ENCODE results near the gene C14orf132.

The C14orf132 gene

GRCh38 chr14:96095581-96096476, 56.7 kb downstream of the C14orf132 start:
- H3K4ac ChIP-seq (ENCODE audit: low read depth, low read length): no peak overlapping the region
- no peak overlapping the region for H3K27ac ChIP-seq (ENCODE audit: low read depth, low read length)
- H3K27me3 ChIP-seq (ENCODE audit: insufficient read depth, low read length, poor library complexity): no peaks in the 10 kb centered on the region
- no peak for DNase-seq
- no peak overlapping the region for H3K4me3 ChIP-seq (ENCODE audit: low read length)
- H3K18ac ChIP-seq (ENCODE audit: low read length): no peak overlapping the region
- no peak overlapping the region for H2AK5ac ChIP-seq (ENCODE audit: low read length)
- no peaks in the 10 kb centered on the region for H3K79me2 ChIP-seq (ENCODE audit: control insufficient read depth, insufficient read depth, low read length)
- H4K5ac ChIP-seq (ENCODE audit: low read length): no peak overlapping the region
- H3K36me3 ChIP-seq (ENCODE audit: control insufficient read depth, insufficient read depth, low read length): no peaks in the 10 kb centered on the region
- no peaks in the 10 kb centered on the region for H3K79me1 ChIP-seq (ENCODE audit: low read length)
- no peak overlapping the region for H3K56ac ChIP-seq (ENCODE audit: low read length)
- no peaks in the 10 kb centered on the region for H3K4me1 ChIP-seq (ENCODE audit: control insufficient read depth, low read depth, low read length)
- H2BK15ac ChIP-seq (replicated peaks; ENCODE audit: low read depth): no peak overlapping the region
- no peak overlapping the region for H3K23ac ChIP-seq (ENCODE audit: low read length)
- H4K8ac ChIP-seq (ENCODE audit: low read depth, low read length): no peak overlapping the region
- H2BK120ac ChIP-seq (ENCODE audit: low read depth, low read length): no peak overlapping the region
- H2BK5ac ChIP-seq (ENCODE audit: low read length): no peak overlapping the region
- H3K9ac ChIP-seq (ENCODE audit: low read length): no peak overlapping the region
- H3K4me2 ChIP-seq (ENCODE audit: low read length): no peak overlapping the region
- no CpG with 5 or more reads among the region's 16 CpGs for WGBS (ENCODE audit: extremely low coverage, insufficient coverage, low lambda C conversion rate)

DNA sequence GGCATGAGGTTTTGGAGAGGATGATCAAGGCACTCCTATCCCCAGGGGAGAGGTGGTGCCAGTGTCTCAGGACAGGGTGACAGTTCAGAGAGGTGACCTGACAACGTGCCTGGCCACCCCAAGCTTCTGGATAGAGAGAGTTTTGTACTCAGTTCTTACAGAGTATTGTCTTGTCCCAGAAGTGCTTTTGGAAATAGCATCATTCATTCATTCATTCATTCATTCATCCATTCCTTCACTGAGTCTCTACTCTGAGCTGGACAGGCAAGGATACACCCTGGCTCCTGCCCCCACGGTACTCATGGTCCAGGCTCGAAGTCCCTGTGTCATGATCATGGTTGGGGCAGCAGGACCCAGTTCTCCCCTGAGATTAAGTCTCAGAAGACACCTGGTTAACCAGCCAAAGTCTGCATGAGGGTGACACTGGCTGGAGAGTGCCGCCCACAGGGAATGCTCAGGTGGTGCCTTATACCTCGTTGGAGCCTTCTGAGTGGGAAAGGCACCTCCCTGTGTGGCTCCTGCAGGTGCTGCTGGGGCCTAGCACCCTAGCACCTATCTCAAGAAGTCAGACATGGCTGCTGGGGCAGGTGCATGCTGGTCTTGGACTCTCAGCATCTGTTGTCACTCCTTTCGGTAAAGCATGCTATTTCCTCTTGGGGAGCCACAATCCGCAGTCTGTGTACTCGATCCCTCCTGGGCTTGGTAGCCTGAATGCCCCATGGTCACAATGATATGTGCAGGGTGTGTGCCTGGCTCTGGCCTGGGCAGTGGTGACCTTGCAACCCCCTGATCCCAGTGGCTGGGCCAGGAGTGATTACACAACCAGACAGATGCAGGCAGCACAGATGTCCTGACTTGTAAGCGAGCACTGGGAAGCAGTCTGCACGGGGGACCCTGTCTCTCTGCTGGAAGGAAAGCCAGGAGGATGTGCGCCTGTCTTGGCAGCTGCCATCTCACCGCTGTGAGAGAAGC, 57.8 kb downstream of the C14orf132 start:
- no peaks in the 10 kb centered on the region for H3K36me3 ChIP-seq (ENCODE audit: control insufficient read depth, insufficient read depth, low read length)
- no peak overlapping the region for H3K4ac ChIP-seq (ENCODE audit: low read depth, low read length)
- no peak overlapping the region for H2BK120ac ChIP-seq (ENCODE audit: low read depth, low read length)
- no peak overlapping the region for H2AK5ac ChIP-seq (ENCODE audit: low read length)
- H2BK5ac ChIP-seq (ENCODE audit: low read length): no peak overlapping the region
- no peak overlapping the region for H3K56ac ChIP-seq (ENCODE audit: low read length)
- H3K4me2 ChIP-seq (ENCODE audit: low read length): no peak overlapping the region
- H3K18ac ChIP-seq (ENCODE audit: low read length): no peak overlapping the region
- no peak for DNase-seq
- no peak overlapping the region for H2BK15ac ChIP-seq (replicated peaks; ENCODE audit: low read depth)
- H4K8ac ChIP-seq (ENCODE audit: low read depth, low read length): no peak overlapping the region
- H3K4me1 ChIP-seq (ENCODE audit: control insufficient read depth, low read depth, low read length): no peaks in the 10 kb centered on the region
- no peak overlapping the region for H3K23ac ChIP-seq (ENCODE audit: low read length)
- H3K4me3 ChIP-seq (ENCODE audit: low read length): no peak overlapping the region
- no peaks in the 10 kb centered on the region for H3K27me3 ChIP-seq (ENCODE audit: insufficient read depth, low read length, poor library complexity)
- H3K9ac ChIP-seq (ENCODE audit: low read length): no peak overlapping the region
- WGBS (ENCODE audit: extremely low coverage, insufficient coverage, low lambda C conversion rate): no CpG with 5 or more reads among the region's 12 CpGs
- no peaks in the 10 kb centered on the region for H3K79me2 ChIP-seq (ENCODE audit: control insufficient read depth, insufficient read depth, low read length)
- H4K5ac ChIP-seq (ENCODE audit: low read length): no peak overlapping the region
- no peak overlapping the region for H3K27ac ChIP-seq (ENCODE audit: low read depth, low read length)
- H3K79me1 ChIP-seq (ENCODE audit: low read length): no peaks in the 10 kb centered on the region

GRCh38 chr14:96097752-96098151, 58.6 kb downstream of the C14orf132 start:
- H3K36me3 ChIP-seq (ENCODE audit: control insufficient read depth, insufficient read depth, low read length): no peaks in the 10 kb centered on the region
- no peak overlapping the region for H2AK5ac ChIP-seq (ENCODE audit: low read length)
- no peak overlapping the region for H3K4ac ChIP-seq (ENCODE audit: low read depth, low read length)
- H4K8ac ChIP-seq (ENCODE audit: low read depth, low read length): no peak overlapping the region
- H3K27ac ChIP-seq (ENCODE audit: low read depth, low read length): no peak overlapping the region
- no peak overlapping the region for H2BK120ac ChIP-seq (ENCODE audit: low read depth, low read length)
- DNase-seq: no peak
- no CpG with 5 or more reads among the region's 7 CpGs for WGBS (ENCODE audit: extremely low coverage, insufficient coverage, low lambda C conversion rate)
- H2BK15ac ChIP-seq (replicated peaks; ENCODE audit: low read depth): no peak overlapping the region
- H3K79me1 ChIP-seq (ENCODE audit: low read length): no peaks in the 10 kb centered on the region
- H3K4me2 ChIP-seq (ENCODE audit: low read length): no peak overlapping the region
- no peaks in the 10 kb centered on the region for H3K27me3 ChIP-seq (ENCODE audit: insufficient read depth, low read length, poor library complexity)
- H3K23ac ChIP-seq (ENCODE audit: low read length): no peak overlapping the region
- no peaks in the 10 kb centered on the region for H3K79me2 ChIP-seq (ENCODE audit: control insufficient read depth, insufficient read depth, low read length)
- no peak overlapping the region for H2BK5ac ChIP-seq (ENCODE audit: low read length)
- H3K18ac ChIP-seq (ENCODE audit: low read length): no peak overlapping the region
- H3K4me1 ChIP-seq (ENCODE audit: control insufficient read depth, low read depth, low read length): no peaks in the 10 kb centered on the region
- no peak overlapping the region for H3K56ac ChIP-seq (ENCODE audit: low read length)
- no peak overlapping the region for H3K4me3 ChIP-seq (ENCODE audit: low read length)
- no peak overlapping the region for H4K5ac ChIP-seq (ENCODE audit: low read length)
- no peak overlapping the region for H3K9ac ChIP-seq (ENCODE audit: low read length)

DNA sequence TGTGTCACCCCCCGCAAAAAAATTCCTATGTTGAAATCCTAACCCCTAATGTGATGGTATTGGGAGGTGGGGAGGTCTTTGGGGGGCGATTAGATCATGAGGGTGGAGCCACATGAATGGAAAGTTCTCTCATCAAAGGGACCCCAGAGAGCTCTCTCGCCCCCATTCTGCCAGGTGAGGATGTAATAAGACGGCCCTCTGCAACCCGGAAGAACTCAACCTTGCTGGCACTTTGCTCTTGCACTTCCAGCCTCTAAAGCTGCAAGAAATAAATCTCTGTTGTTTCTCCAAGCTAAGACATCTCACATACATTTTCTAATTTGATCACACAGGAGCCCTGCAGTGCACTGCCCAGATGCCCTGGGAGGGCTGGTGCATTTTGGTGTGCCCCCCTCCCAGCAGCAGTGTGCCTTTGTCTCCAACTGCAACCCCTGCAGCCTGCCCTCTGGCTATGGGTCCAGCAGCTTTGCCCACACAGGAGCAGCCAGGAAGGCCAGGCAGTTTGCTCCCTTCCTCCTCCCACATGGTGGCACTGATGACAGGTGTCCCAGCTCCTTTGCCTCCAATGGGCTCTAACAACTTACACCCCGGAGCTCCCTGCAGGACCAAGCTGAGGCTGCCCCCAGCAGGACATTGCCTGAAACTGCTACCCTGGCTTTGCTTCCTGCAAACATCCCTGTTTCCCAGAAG, 59.3 kb downstream of the C14orf132 start:
- Histone ChIP-seq H3K27ac (ENCODE audit: low read depth, low read length) (no peak overlapping the region), H3K4ac (ENCODE audit: low read depth, low read length) (no peak overlapping the region), H3K79me1 (ENCODE audit: low read length) (no peaks in the 10 kb centered on the region), H3K4me2 (ENCODE audit: low read length) (no peak overlapping the region), H2BK5ac (ENCODE audit: low read length) (no peak overlapping the region), H3K18ac (ENCODE audit: low read length) (no peak overlapping the region), H2BK120ac (ENCODE audit: low read depth, low read length) (no peak overlapping the region), H3K23ac (ENCODE audit: low read length) (no peak overlapping the region), H3K56ac (ENCODE audit: low read length) (no peak overlapping the region), H2BK15ac (replicated peaks; ENCODE audit: low read depth) (no peak overlapping the region), H3K79me2 (ENCODE audit: control insufficient read depth, insufficient read depth, low read length) (no peaks in the 10 kb centered on the region), H3K4me3 (ENCODE audit: low read length) (no peak overlapping the region), H3K27me3 (ENCODE audit: insufficient read depth, low read length, poor library complexity) (no peaks in the 10 kb centered on the region), H3K9ac (ENCODE audit: low read length) (no peak overlapping the region), H3K36me3 (ENCODE audit: control insufficient read depth, insufficient read depth, low read length) (no peaks in the 10 kb centered on the region), H3K4me1 (ENCODE audit: control insufficient read depth, low read depth, low read length) (no peaks in the 10 kb centered on the region), H4K8ac (ENCODE audit: low read depth, low read length) (no peak overlapping the region), H2AK5ac (ENCODE audit: low read length) (no peak overlapping the region), H4K5ac (ENCODE audit: low read length) (no peak overlapping the region)
- WGBS (ENCODE audit: extremely low coverage, insufficient coverage, low lambda C conversion rate): no CpG with 5 or more reads among the region's 6 CpGs
- peak; percentile 88 for DNase-seq

GRCh38 chr14:96098999-96099335, 59.8 kb downstream of the C14orf132 start:
- Histone ChIP-seq H4K5ac (ENCODE audit: low read length) (no peak overlapping the region), H3K4me3 (ENCODE audit: low read length) (no peak overlapping the region), H3K4ac (ENCODE audit: low read depth, low read length) (no peak overlapping the region), H3K79me1 (ENCODE audit: low read length) (no peaks in the 10 kb centered on the region), H2BK15ac (replicated peaks; ENCODE audit: low read depth) (no peak overlapping the region), H3K56ac (ENCODE audit: low read length) (no peak overlapping the region), H3K18ac (ENCODE audit: low read length) (no peak overlapping the region), H4K8ac (ENCODE audit: low read depth, low read length) (no peak overlapping the region), H3K27me3 (ENCODE audit: insufficient read depth, low read length, poor library complexity) (no peaks in the 10 kb centered on the region), H3K4me2 (ENCODE audit: low read length) (no peak overlapping the region), H3K4me1 (ENCODE audit: control insufficient read depth, low read depth, low read length) (no peaks in the 10 kb centered on the region), H3K79me2 (ENCODE audit: control insufficient read depth, insufficient read depth, low read length) (no peaks in the 10 kb centered on the region), H2BK5ac (ENCODE audit: low read length) (no peak overlapping the region), H3K9ac (ENCODE audit: low read length) (no peak overlapping the region), H3K23ac (ENCODE audit: low read length) (no peak overlapping the region), H3K36me3 (ENCODE audit: control insufficient read depth, insufficient read depth, low read length) (no peaks in the 10 kb centered on the region), H3K27ac (ENCODE audit: low read depth, low read length) (no peak overlapping the region), H2AK5ac (ENCODE audit: low read length) (no peak overlapping the region), H2BK120ac (ENCODE audit: low read depth, low read length) (no peak overlapping the region)
- DNase-seq: no peak

Measured in mesendoderm (in vitro differentiated cells).